HuH-7 (cell line): Measurements from ENCODE around the gene KCNAB3.

ENCODE experiments used
- DNase-seq: peaks from one replicate; pipeline ENCODE4 v3.0.0; 2011; ENCODE audit warnings: low spot score

The KCNAB3 gene

GRCh38 chr17:7940743-7941142 lies 11.1 kb upstream of the KCNAB3 start:
- no peak for DNase-seq

GRCh38 chr17:7940034-7940433 lies 10.4 kb upstream of the KCNAB3 start:
- DNase-seq = no peak

GRCh38 chr17:7935859-7936258 lies 6.2 kb upstream of the KCNAB3 start:
- DNase-seq = no peak

GRCh38 chr17:7932949-7933348 lies 3.3 kb upstream of the KCNAB3 start:
- DNase-seq = peak; percentile 33

- DNase-seq = no peak
Observed at GRCh38 chr17:7932483-7932891, 2.8 kb upstream of the KCNAB3 start.

- peak; percentile 98 for DNase-seq
Observed at GRCh38 chr17:7931709-7932482, 2.2 kb upstream of the KCNAB3 start, which contains the start of the genes CNTROB and TRAPPC1. CNTROB (plus strand) TSS chr17:7932206; CDS start chr17:7933080, 874 bp downstream. TRAPPC1 (minus strand) TSS chr17:7931946; CDS start chr17:7931829, 117 bp downstream.

- DNase-seq = no peak
Observed at GRCh38 chr17:7930841-7931631, 1.4 kb upstream of the KCNAB3 start.

GRCh38 chr17:7927596-7927995 lies 2.1 kb downstream of the KCNAB3 start:
- DNase-seq = no peak

- DNase-seq = no peak
Observed at GRCh38 chr17:7922845-7923628, 6.6 kb downstream of the KCNAB3 start.

- no peak for DNase-seq
Observed at GRCh38 chr17:7922269-7922844, 7.3 kb downstream of the KCNAB3 start.

GRCh38 chr17:7916808-7917207 lies 12.8 kb downstream of the KCNAB3 start:
- DNase-seq = no peak

- DNase-seq = no peak
Observed at GRCh38 chr17:7916385-7916682, 13.3 kb downstream of the KCNAB3 start.

- DNase-seq = peak; percentile 68
Observed at GRCh38 chr17:7915611-7916384, 13.9 kb downstream of the KCNAB3 start, which contains the start of gene RNF227. RNF227 (minus strand) TSS chr17:7916289; CDS start chr17:7916195, 94 bp downstream.

GRCh38 chr17:7915179-7915610 lies 14.5 kb downstream of the KCNAB3 start:
- no peak for DNase-seq

GRCh38 chr17:7912927-7913524 lies 16.6 kb downstream of the KCNAB3 start:
- DNase-seq = peak; percentile 61

GRCh38 chr17:7911116-7911515 lies 18.5 kb downstream of the KCNAB3 start:
- DNase-seq = no peak

GRCh38 chr17:7910711-7911110 lies 18.9 kb downstream of the KCNAB3 start:
- no peak for DNase-seq

GRCh38 chr17:7910281-7910680 lies 19.4 kb downstream of the KCNAB3 start:
- no peak for DNase-seq

- no peak for DNase-seq
Observed at GRCh38 chr17:7909089-7909488, 20.6 kb downstream of the KCNAB3 start.

- DNase-seq = no peak
Observed at GRCh38 chr17:7903154-7904103, 26.2 kb downstream of the KCNAB3 start.
